ENCODE measurements around the gene ACHE.
"Not testable (repeated sequence)": the region's sequence is repeated elsewhere in the genome, so short reads cannot be mapped to it uniquely, and the experiment has no call there.

The ACHE gene

DNA sequence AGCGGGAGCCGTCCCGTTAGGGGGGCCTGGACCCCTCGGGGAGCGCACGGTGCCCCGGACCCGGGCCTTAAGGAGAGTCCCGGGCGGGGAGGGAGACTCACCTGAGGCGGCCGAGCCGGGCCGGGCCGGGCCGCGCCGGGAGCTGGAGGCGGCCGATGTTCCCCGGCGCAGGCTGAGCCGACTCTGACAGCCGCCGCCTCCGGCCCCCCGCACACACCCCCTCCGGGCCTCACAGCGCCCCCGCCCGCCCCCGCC is at the start of gene ACHE:
Gene ACHE, minus strand, starts transcription at position 188 of the 255 bp plus-strand sequence. CDS start 1,656 bp downstream, outside the sequence.
- Histone ChIP-seq H3K4me3 (peak within 1 kb of the TSS; percentile 16 to 42 (median 28)), H3K27ac (peak within 1 kb of the TSS in 4 of 21 experiments; percentile 0 to 25 (median 8))

DNA sequence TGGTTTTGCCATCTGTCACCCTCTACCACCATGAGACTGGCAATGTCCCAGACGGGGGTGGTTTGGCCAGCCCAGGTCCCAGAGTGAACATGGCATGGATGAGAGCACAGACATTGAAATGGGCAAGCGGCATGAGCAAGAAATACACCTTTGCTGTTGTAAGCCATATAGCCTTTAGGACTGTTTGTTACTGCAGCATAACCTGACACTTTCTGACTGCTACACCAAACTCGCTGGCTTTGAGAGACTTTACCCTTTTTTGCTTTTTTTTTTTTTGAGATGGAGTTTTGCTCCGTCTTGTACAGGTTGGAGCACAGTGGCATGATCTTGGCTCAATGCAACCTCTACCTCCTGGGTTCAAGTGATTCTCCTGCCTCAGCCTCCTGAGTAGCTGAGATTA is 48.5 kb upstream of the ACHE start:
- H3K27ac ChIP-seq, result no peak overlapping the region
- no peak overlapping the region for H3K4me3 ChIP-seq

DNA sequence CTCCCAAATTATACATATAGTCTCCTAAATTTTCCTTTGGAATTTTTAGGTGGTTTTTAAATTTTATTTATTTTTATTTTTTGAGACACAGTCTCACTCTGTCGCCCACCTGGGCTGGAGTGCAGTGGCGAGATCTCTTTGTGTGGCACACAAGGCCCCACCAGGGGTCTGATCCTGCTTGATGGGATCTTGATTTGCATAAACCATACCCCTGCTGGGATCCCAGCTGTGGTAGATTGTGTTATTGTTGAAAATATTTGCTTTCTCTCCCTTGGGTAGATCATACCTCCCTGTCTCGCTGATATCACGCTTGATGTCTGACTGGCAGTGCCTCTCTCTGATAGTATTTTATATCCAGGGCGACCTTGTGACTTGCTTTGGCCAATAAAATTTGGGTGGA is 48.0 kb upstream of the ACHE start:
- no peak overlapping the region for H3K27ac ChIP-seq
- no peak overlapping the region for H3K4me3 ChIP-seq

DNA sequence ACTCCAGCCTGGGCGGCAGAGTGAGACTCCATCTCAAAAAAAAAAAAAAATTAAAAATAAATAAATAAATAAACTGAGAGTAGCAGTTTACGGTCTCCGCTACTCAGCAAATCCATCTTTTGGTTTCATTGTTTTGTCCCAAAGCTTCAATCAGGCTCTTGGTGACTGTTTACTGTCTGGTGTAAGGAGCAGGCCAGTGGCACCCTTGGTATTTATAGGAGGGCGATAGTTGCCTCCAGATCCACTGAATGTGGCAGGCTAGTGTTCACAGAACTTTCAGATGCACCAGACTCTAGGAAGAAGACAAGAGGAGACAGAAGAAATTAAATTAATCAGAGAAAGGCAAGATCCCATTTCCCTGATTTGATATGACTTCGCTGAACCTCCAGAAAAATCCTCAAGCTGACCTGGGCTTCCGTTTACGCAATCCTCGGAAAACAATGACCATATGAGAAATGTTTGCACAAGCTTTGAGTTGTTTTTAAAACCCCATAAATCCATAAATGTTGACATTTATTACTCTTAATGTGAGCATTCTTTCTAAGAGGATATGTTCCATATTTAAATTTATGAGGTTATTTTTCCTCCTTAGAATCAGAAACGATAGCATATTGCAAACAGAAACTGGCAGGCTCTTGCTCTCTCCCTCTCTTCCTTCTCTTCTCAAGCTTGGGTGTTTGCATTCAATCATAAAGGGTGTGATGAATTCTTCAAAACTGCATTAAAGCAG is 46.5 kb upstream of the ACHE start:
- no peak overlapping the region for H3K27ac ChIP-seq
- H3K4me3 ChIP-seq, result no peak overlapping the region

DNA sequence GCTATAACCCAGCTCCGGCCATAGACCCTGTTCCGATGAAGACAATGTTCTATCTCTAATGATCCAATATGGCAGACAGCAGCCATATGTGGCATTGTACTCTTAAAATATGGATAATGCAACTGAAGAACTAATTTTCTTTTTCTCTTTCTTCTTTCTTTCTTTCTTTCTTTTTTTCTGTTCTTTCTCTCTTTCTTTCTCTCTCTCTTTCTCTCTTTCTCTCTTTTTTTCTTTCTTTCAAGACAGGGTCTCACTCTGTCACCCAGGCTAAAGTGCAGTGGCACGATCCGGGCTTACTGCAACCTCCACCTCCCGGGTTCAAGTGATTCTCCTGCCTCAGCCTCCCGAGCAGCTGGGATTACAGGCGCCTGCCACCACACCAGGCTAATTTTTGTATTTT is 40.5 kb upstream of the ACHE start:
- not testable (repeated sequence) for H3K27ac ChIP-seq, H3K4me3 ChIP-seq

DNA sequence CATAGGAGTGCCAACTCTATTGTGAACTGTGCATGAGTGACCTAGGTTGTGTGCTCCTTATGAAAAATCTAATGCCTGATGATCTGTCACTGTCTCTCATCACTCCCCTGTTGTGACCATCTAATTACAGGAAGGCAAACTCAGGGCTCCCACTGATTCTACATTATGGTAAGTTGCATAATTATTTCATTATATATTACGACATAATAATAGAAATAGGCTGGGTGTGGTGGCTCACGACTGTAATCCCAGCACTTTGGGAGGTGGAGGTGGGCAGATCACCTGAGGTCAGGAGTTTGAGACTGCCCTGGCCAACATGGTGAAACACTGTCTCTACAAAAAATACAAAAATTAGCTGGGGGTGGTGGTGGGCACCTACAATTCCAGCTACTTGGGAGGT is 39.7 kb upstream of the ACHE start:
- H3K4me3 ChIP-seq, H3K27ac ChIP-seq: not testable (repeated sequence)

DNA sequence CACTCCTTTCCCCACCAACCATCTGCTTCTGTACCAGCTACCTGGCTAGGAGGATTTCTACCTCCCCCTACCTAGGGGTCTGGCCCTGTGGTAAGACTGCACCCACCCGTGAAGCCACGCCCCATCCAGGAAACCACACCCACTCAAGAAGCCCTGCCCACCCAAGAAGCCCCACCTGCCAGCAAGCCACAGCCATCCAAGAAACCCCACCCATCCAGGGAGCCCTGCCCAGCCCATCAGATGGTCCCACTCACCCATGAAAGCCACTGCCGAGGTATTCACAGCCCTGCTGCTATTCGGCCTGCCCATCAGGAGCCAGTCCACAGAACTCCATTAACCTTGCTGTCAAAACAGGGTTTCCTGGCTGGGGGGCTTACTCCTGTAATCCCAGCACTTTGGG is 38.0 kb upstream of the ACHE start:
- Histone ChIP-seq H3K27ac (no peak overlapping the region), H3K4me3 (no peak overlapping the region)

DNA sequence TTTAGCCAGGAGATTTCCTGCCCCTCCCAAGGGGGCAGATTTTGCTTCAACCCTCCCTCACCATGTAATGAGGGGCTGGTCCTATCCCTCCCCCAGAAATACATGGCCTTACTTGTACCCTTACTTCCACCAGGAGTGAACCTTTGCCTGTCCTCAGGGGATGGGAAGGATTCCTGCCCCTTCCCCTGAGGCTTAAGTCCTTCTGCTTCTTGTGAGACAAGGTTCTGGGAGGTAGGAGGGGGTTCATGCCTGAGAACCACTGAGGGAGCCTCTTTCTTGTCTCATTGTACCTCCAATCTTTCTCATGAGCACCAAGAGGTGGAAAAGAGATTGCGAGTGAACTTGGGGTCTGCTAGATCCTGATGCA is 34.1 kb upstream of the ACHE start:
- Histone ChIP-seq H3K4me3 (no peak overlapping the region), H3K27ac (no peak overlapping the region)

DNA sequence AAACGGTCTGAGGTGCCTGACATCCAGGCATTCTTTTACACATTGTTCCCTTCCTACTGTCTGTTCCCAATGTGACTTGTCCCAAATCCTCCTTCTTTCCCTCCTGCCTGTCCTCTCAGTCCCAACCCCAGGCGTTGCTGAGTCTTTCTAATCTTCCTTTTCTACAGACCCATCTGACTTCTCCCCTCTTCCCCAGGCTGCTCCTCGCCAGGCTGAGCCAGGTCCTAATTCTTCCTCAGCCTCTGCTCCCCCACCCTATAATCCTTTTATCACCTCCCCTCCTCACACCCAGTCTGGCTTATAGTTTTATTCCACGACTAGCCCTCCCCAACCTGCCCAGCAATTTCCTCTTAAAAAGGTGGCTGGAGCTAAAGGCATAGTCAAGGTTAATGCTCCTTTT is 27.9 kb upstream of the ACHE start:
- H3K27ac ChIP-seq, H3K4me3 ChIP-seq: not testable (repeated sequence)

DNA sequence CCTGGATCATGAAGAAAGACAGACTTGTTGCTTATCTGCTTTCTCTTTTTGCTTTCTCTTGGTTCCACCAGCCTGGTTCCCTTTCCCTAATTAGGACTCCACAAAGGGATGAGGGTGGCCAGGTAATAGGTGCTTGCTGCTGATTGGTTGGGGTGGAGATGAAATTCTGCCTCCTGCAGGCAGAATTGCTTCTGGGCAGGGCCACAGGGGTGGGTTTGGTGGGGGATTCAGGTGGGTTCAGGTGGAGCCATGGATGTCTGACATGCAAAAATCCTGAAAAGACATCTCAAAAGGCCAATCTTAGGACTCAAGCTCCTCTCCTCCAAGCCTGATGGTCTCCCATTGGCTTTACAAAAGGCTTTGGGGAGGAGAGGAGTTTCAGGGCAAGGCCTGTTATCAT is 25.4 kb upstream of the ACHE start:
- H3K4me3 ChIP-seq, result no peak overlapping the region
- H3K27ac ChIP-seq, result no peak overlapping the region

DNA sequence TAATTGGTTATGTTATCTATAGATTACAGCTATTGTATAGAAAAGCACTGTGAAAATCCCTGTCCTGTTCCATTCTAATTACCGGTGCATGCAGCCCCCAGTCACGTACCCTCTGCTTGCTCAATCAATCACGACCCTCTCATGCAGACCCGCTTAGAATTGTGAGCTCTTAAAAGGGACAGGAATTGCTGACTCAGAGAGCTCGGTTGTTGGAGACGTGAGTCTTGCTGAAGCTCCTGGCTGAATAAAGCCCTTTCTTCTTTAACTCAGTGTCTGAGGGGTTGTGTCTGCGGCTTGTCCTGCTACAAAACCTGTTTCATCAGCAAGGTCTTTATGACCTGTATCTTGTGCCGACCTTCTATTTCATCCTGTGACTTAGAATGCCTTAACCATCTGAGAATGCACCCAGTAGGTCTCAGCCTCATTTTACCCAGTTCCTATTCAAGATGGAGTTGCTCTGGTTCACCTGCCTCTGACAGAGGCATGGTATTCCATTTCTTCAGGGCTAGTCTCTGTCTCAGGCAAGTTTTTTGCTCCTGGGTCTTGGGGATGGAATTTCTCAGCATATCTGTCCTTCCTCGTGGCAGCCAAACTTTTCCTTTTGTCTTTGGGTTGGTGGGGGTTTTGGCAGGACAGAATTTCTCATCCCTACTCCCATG is 24.2 kb upstream of the ACHE start:
- H3K27ac ChIP-seq, H3K4me3 ChIP-seq: not testable (repeated sequence)

DNA sequence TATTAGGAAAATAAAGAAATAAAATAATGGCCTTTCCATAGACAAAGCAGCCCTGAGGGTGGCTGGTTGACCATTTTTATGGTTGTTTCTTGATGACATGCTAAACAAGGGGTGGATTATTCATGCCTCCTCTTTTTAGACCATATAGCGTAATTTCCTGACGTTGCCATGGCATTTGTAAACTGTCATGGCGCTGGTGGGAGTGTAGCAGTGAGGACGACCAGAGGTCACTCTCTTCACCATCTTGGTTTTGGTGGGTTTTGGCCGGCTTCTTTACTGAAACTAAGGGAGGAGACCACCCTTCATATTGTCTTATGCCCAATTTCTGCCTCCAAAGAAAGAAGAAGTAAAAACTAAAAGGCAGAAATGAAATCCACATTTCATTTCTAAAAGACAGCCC is 23.6 kb upstream of the ACHE start:
- not testable (repeated sequence) for H3K4me3 ChIP-seq, H3K27ac ChIP-seq

DNA sequence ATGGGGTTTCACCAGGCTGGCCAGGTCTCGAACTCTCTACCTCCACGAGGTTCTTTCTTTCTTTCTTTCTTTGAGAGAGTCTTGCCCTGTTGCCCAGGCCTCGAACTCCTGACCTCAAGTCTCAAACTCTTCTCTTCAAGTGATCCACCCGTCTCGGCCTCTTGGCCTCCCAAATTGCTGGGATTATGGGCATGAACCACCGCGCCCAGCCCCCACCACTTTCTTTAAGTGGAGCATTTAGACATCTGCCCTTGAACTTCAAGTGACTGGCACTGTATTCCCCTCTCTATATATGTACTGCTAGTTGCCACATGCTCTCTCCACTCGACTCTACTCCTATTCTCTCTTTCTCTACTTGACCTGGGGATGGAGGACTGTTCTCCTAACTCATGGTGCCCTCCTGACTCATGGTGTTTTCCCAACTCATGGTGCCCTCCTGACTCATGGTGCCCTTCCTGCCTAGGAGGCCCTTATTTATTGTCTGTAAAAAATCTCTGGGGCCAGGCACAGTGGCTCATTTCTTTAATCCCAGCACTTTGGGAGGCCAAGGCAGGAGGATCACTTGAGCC is 19.3 kb upstream of the ACHE start:
- H3K4me3 ChIP-seq, result no peak overlapping the region
- H3K27ac ChIP-seq, result no peak overlapping the region

DNA sequence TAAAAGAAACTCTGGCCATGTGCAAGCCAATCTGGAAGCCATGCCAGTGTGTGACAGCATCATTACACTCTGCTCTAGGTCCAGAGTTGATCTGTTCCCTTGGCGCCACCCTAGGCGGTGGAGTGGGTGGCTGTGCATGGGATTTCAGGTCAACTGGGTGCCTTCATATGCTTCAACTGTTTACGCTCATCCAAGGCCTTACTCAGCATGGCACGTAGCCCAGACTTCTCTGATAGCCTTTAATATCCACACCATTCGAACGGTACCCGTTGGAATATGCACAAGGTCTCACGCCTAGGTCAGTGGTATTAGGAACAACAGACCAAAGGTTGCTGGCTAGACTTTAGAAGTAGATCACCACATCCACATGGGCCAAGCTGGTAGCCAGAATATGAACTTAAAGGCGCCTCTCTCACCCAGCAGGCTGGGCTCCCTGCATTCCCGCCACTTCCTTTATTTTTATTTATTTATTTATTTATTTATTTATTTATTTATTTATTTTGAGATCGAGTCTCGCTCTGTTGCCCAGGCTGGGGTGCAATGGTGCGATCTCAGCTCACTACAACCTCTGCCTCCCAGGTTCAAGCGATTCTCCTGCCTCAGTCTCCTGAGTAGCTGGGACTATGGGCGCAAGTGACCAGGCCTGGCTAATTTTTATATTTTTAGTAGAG is 18.7 kb upstream of the ACHE start:
- H3K27ac ChIP-seq, result no peak overlapping the region
- H3K4me3 ChIP-seq, result no peak overlapping the region

DNA sequence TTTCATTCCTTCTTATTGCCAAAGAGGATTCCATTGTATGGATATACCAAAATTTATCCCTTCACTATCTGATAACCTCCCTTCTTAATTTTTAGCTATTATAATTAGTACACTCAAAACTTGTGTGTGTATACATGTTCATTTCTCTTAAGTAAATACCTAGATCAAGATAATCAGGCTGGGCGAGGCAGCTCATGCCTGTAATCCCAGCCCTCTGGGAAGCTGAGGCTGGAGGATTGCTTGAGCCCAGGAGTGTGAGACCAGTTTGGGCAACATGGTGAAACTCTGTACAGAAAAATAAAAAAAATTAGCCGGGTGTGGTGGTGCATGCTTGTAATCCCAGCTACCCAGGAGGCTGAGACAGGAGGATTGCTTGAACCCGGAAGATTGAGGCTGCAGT is 15.8 kb upstream of the ACHE start:
- Histone ChIP-seq H3K4me3 (no peak overlapping the region), H3K27ac (no peak overlapping the region)

DNA sequence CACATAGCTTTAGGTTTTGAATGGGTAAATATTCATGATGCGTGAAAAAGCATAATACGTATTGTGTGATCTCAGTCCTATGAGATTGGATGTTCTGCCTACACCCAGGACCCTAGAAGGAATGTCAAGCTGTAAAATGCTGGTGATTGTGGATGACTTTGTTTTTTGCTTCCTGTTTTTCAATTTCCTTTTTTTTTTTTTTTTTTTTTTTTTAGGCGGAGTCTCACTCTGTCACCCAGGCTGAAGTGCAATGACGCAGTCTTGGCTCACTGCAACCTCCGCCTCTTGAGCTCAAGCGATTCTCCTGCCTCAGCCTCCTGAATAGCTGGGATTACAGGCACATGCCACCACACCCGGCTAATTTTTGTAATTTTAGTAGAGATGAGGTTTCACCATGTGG is 14.8 kb upstream of the ACHE start:
- not testable (repeated sequence) for H3K27ac ChIP-seq, H3K4me3 ChIP-seq

DNA sequence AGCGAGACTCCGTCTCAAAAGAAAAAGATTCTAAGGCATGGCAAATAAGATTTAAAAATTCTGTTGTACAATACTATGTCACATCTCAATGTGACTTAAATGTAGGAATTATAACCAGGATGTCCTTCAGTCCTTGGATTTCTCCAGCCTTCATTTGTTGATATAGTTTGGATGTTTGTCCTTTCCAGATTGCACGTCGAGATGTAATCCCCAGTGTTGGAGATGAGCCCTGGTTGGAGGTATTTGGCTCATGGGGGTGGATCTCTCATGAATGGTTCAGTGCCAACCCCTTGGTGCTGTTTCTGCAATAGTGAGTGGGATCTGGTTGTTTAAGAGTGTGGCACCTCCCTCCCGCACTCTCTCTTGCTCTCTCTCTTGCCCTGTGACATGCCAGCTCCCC is 12.8 kb upstream of the ACHE start:
- Histone ChIP-seq H3K27ac (no peak overlapping the region), H3K4me3 (no peak overlapping the region)

DNA sequence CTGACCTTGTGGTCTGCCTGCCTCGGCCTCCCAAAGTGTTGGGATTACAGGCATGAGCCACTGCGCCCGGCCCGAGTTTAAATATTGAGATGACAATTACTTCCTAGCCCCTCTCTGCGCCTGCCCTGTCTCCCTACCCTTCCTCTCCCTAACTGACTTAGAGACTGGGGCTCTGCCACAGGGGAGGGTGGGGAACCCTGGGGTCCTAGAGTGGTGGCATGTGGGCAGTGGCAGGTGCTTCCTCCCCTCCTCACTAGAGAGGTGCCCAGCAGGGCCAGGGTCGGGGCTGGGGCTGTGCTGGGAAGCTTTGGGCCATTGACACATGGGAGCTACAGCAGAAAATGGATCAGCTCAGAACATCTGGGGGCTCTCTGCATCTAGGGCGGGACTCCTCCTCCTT is 7.0 kb upstream of the ACHE start:
- Histone ChIP-seq H3K27ac (no peak overlapping the region), H3K4me3 (no peak overlapping the region)

DNA sequence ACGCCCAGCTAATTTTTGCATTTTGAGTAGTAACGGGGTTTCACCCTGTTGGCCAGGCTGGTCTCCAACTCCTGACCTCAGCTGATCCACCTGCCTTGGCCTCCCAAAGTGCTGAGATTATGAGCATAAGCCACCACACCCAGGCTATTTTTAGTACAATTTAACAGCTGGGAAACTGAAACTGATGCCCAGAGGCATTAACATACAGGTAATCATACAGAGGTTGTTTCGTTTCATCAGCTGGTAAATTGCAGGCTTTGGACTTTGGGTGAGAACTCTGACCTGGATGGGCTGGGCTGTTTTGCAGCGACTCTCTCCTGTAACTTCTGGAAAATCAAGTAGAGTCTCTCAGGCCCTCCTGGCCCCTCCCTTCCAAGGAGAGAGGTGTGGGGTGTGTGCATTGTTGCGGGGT is 6.2 kb upstream of the ACHE start:
- Histone ChIP-seq H3K27ac (no peak overlapping the region), H3K4me3 (no peak overlapping the region)

DNA sequence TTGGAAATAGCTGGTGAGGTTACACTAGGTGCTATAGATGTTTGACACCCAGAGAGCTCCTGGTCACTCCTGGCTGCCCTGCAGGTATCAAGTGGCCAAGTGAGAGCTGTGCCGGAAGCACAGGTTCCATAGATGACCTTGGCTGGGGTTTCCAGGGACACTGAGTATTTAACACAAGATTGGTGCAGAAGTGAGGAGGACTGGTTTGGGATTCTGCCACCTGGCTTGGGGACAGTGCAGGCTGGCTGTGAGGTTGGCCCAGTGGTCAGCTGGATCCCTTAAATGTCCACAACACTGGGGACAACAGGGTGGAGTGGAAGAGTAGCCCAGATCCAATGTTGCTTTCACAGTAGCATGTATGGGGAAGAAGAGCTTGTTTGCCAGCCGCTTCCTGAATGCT is 5.3 kb upstream of the ACHE start:
- H3K4me3 ChIP-seq, result no peak overlapping the region
- H3K27ac ChIP-seq, result no peak overlapping the region

DNA sequence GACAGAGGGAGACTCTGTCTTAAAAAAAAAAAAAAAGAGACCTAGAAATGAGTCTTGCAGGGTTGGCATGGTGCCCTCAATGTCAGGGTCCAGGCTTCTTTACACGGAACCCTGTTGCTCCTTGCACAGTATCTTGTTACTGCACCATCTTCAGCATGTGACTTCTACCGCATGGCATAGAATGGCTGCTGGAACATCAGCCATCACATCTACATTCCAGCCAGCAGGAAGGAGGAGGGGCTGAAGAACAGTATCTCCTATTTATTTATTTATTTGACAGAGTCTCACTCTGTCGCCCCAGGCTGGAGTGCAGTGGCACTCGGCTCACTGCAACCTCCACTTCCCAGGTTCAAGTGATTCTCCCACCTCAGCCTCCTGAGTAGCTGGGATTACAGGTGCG is 3.7 kb upstream of the ACHE start:
- Histone ChIP-seq H3K4me3 (no peak overlapping the region), H3K27ac (no peak overlapping the region)

Measured in skin epidermis (tissue), 12 donors.